GM06990 (cell line): ENCODE measurements around the gene C12orf43.

ENCODE experiments used
- DNase-seq: peaks from one replicate; pipeline ENCODE4 v3.0.0-alpha.2; 2011; ENCODE audit not compliant: insufficient read length; ENCODE audit errors: extremely low read depth
- H3K27me3 ChIP-seq: replicated peaks from 2 replicates; pipeline ENCODE4 v1.6.0; 2011; ENCODE audit warnings: low read length; ENCODE audit not compliant: control insufficient read depth, insufficient read depth
- H3K36me3 ChIP-seq: 2 replicates; pipeline ENCODE4 v1.5.1; 2011; ENCODE audit warnings: low read length; ENCODE audit not compliant: control insufficient read depth, insufficient read depth
- H3K4me3 ChIP-seq: replicated peaks from 2 replicates; pipeline ENCODE4 v1.5.1; 2011; ENCODE audit warnings: low read depth, mild to moderate bottlenecking, control low read depth, low read length
- CTCF ChIP-seq: IDR thresholded peaks from 2 replicates; pipeline ENCODE4 v1.5.1; 2011; ENCODE audit warnings: low read length, control low read depth, mild to moderate bottlenecking, inconsistent platforms; ENCODE audit not compliant: insufficient read depth, poor library complexity, severe bottlenecking

Gene C12orf43

DNA sequence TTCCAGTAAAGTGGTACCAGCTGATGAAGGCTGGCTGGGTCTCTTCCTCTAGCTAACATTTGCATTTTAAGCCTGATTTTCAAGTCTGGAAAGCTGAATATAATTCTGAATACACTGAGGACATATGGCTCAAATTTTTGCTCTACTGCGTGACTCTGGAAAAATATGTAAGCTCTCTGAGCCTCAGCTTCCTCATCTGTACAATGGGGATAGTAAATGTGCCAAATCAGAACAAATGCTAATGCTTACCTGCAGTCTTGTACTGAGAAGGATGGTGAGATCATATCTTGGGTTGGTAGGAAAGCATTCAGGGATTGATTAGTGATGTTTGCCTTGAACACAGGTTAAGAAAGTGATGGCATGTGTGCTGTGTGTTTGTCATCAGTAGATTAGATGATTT lies 23.3 kb downstream of the C12orf43 start:
- Histone ChIP-seq H3K4me3 (no peak overlapping the region), H3K36me3 (no peaks in the 10 kb centered on the region), H3K27me3 (no peaks in the 10 kb centered on the region)
- TF ChIP-seq CTCF = no peak
- no peak for DNase-seq

DNA sequence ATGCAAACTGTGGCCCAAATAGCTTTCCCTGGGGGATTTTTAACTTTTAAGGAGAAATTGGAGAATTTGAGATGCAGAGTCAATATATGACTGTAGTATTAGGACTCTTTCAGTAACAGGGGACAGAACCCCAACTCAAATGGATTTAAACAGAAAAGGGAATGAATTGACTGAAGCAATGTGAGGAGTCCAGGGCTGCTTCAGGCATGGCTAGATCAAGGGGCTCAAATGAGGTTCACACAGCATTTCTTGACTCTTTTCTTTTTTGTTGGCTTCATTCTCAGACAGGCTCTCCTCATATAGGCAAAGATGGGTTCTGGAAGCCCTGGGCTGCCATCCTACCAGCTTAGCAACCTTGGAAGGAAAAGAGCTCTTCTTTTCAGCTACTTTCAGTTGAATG lies 24.3 kb downstream of the C12orf43 start:
- no peaks in the 10 kb centered on the region for H3K27me3 ChIP-seq
- no peak for TF ChIP-seq CTCF
- H3K36me3 ChIP-seq = no peaks in the 10 kb centered on the region
- no peak overlapping the region for H3K4me3 ChIP-seq
- no peak for DNase-seq

GRCh38 chr12:120990487-120991055 lies 25.7 kb downstream of the C12orf43 start:
- DNase-seq = no peak
- no peak for TF ChIP-seq CTCF
- H3K36me3 ChIP-seq = no peaks in the 10 kb centered on the region
- H3K27me3 ChIP-seq = no peaks in the 10 kb centered on the region
- no peak overlapping the region for H3K4me3 ChIP-seq

GRCh38 chr12:120989687-120990086 lies 26.6 kb downstream of the C12orf43 start:
- no peaks in the 10 kb centered on the region for H3K36me3 ChIP-seq
- DNase-seq = no peak

GRCh38 chr12:120988658-120989057 lies 27.6 kb downstream of the C12orf43 start:
- no peaks in the 10 kb centered on the region for H3K27me3 ChIP-seq
- DNase-seq = no peak
- H3K36me3 ChIP-seq = no peaks in the 10 kb centered on the region
- no peak for TF ChIP-seq CTCF
- no peak overlapping the region for H3K4me3 ChIP-seq

More at GRCh38 chr12:120989687-120990086, 26.6 kb downstream of the C12orf43 start:
- TF ChIP-seq CTCF = no peak
- no peak overlapping the region for H3K4me3 ChIP-seq
- H3K27me3 ChIP-seq = no peaks in the 10 kb centered on the region

DNA sequence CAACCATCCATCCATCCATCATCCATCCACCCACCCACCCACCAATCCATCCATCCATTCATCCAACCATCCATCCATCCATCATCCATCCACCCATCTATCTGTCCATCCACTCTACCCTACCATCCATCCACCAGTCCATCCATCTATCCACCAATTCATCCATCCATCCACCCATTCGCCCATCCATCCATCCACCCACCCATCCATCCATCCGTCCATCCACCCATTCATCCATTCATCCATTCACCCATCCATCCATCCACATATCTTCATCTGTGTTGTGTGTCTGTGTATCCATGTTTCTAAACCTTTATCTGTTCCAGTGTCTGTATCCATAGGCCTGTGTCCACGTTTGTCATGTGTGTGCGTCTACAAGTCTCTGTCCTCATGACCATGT lies 28.1 kb downstream of the C12orf43 start:
- DNase-seq = no peak
- H3K27me3 ChIP-seq = no peaks in the 10 kb centered on the region
- H3K4me3 ChIP-seq = no peak overlapping the region
- TF ChIP-seq CTCF = no peak
- H3K36me3 ChIP-seq = no peaks in the 10 kb centered on the region
